Measurements from ENCODE around the gene GFOD1.

DNA sequence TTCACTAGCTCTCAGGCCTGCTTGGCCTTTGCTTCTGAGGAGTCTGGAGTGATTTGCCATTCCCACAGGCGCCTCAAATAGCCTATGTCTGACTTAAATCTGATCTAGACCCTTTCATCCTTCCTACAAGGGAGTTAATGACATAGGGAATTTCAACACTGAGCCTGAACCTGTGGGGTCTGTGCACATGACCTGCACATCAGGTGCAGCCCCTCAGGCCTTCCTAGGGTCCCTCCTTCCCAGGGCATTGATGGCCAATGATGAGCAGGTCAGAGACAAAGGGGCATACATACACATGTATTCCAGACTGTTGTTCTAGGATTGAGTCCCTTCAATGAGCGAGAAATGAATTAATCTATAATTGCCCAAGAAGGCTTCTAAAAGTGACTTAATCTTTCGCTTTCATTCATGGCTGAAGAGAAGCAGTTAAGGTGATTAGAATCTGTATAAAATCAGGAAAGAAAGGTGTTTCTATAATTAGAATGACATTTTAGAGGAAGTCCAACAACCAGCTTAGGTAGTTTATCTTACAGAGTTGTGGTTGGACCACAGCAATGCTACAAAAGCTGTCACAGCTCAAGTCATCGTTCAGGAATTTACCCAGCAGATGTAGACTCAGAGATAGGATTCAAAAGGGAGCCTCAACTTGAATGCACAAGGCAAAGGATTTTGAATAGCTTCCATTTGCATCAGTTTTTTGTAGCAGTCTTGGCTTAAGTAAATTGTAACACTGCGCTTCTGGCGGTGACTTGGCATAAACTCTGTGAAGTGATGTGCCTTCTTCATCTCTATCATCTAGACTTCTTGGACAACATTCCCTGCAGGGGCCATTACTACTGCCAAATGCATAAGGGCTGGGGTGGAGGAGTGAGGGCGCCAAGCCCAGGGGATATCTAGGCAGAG is 132.1 kb downstream of the GFOD1 start:
- TF ChIP-seq, protein P1, sequence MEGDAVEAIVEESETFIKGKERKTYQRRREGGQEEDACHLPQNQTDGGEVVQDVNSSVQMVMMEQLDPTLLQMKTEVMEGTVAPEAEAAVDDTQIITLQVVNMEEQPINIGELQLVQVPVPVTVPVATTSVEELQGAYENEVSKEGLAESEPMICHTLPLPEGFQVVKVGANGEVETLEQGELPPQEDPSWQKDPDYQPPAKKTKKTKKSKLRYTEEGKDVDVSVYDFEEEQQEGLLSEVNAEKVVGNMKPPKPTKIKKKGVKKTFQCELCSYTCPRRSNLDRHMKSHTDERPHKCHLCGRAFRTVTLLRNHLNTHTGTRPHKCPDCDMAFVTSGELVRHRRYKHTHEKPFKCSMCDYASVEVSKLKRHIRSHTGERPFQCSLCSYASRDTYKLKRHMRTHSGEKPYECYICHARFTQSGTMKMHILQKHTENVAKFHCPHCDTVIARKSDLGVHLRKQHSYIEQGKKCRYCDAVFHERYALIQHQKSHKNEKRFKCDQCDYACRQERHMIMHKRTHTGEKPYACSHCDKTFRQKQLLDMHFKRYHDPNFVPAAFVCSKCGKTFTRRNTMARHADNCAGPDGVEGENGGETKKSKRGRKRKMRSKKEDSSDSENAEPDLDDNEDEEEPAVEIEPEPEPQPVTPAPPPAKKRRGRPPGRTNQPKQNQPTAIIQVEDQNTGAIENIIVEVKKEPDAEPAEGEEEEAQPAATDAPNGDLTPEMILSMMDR (IDR thresholded peaks at IDR 0.05): no peak
- TF ChIP-seq POLR2A (IDR thresholded peaks at IDR 0.05) (no peak), EP300 (IDR thresholded peaks at IDR 0.05) (no peak)

Measured in stomach (tissue), 4 donors.